Measurements from ENCODE around the gene DTX1. TPM values are rescaled to one million over a fixed set of nuclear protein-coding genes. Genes with fewer than 3 reads are reported as not detected.

The DTX1 gene
- total and polyA plus RNA-seq, 4 donors, result 2.1 to 33.2 (median 10.0) TPM

DNA sequence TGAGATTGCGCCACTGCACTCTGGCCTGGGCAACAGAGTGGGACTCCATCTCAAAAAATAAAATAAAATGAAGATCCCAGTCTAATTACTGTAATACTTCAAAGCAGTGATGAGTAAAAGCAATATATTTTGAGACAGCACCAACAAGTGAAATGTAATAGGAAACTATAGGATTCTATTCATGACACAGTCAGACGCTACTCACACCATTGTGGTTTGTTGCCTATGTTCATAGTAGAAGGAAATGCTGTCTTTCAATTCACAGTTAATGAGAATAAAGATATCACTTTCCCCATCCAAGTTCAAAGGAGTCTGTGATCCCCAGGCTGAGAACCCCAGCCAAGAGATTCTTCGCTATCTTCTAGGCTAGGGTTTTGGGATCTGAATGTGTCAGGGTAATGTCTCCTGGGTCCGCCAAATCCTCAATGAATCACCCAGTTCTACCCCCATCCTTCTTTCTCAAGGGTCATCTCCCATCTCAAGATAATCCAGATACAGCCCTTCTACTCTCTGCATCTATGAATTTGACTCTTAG lies 16.6 kb upstream of the DTX1 start:
- Histone ChIP-seq H3K4me1 (ENCODE audit: control insufficient read depth in 4 of 4, insufficient read depth in 4 of 4, low read length in 3 of 4) (peaks cover 0 to 5% (median 2%) of the 10 kb centered on the region in 4 donors), H3K9me3 (ENCODE audit: control insufficient read depth in 4 of 4, low read length in 3 of 4) (no peaks in the 10 kb centered on the region), H3K4me3 (ENCODE audit: low read depth in 1 of 3, low read length in 3 of 3) (no peak overlapping the region), H3K36me3 (ENCODE audit: control insufficient read depth in 4 of 4, insufficient read depth in 3 of 4, low read depth in 1 of 4, low read length in 3 of 4) (no peaks in the 10 kb centered on the region), H3K9ac (ENCODE audit: low read depth in 1 of 2, low read length in 2 of 2) (no peak overlapping the region), H3K27me3 (ENCODE audit: control insufficient read depth in 4 of 4, insufficient read depth in 4 of 4, low read length in 3 of 4) (no peaks in the 10 kb centered on the region), H3K27ac (ENCODE audit: low read depth in 1 of 2, low read length in 2 of 2) (no peak overlapping the region)
- TF ChIP-seq GABPA (IDR thresholded peaks at IDR 0.05 in 1 of 2, conservative IDR thresholded peaks at IDR 0.05 in 1 of 2) (no peak), FOXA1 (IDR thresholded peaks at IDR 0.05) (no peak), FOXA2 (IDR thresholded peaks at IDR 0.05) (no peak), HNF4G (IDR thresholded peaks at IDR 0.05) (no peak), SP1 (IDR thresholded peaks at IDR 0.05) (no peak)
- TF ChIP-seq, protein P1, sequence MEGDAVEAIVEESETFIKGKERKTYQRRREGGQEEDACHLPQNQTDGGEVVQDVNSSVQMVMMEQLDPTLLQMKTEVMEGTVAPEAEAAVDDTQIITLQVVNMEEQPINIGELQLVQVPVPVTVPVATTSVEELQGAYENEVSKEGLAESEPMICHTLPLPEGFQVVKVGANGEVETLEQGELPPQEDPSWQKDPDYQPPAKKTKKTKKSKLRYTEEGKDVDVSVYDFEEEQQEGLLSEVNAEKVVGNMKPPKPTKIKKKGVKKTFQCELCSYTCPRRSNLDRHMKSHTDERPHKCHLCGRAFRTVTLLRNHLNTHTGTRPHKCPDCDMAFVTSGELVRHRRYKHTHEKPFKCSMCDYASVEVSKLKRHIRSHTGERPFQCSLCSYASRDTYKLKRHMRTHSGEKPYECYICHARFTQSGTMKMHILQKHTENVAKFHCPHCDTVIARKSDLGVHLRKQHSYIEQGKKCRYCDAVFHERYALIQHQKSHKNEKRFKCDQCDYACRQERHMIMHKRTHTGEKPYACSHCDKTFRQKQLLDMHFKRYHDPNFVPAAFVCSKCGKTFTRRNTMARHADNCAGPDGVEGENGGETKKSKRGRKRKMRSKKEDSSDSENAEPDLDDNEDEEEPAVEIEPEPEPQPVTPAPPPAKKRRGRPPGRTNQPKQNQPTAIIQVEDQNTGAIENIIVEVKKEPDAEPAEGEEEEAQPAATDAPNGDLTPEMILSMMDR (IDR thresholded peaks at IDR 0.05; ENCODE audit: low read depth, low read length, missing input control), result no peak
- TF ChIP-seq, protein P2, sequence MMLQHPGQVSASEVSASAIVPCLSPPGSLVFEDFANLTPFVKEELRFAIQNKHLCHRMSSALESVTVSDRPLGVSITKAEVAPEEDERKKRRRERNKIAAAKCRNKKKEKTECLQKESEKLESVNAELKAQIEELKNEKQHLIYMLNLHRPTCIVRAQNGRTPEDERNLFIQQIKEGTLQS (IDR thresholded peaks at IDR 0.05), result no peak
- WGBS, result 84% methylated on average over 4 of the region's 4 CpGs
- no peak for DNase-seq (ENCODE audit: low spot score)

DNA sequence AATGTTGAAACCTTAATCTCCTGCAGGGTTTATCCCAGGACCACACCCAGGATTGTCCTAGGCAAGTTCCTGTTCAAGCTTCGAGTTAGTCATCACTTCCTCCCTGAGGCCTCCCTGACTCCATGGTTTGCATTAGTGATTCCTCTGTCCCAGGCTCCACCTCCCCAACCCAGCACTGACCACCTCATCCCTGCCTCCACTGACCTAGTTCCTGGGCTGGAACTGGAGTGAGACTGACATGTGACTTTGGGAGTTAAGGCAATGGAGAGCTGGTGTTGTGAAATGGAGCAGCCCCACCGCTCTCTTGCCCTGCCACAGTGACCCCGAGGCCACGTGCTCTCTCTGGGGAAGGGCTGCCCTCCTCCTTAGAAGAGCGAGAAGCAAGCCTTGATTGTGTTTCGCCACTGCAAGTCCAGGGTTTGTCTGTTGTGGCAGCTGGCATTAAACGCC lies 15.8 kb upstream of the DTX1 start:
- Histone ChIP-seq H3K4me1 (ENCODE audit: control insufficient read depth in 4 of 4, insufficient read depth in 4 of 4, low read length in 3 of 4) (peaks cover 0 to 5% (median 2%) of the 10 kb centered on the region in 4 donors), H3K4me3 (ENCODE audit: low read depth in 1 of 3, low read length in 3 of 3) (no peak overlapping the region), H3K27me3 (ENCODE audit: control insufficient read depth in 4 of 4, insufficient read depth in 4 of 4, low read length in 3 of 4) (no peaks in the 10 kb centered on the region), H3K9ac (ENCODE audit: low read depth in 1 of 2, low read length in 2 of 2) (no peak overlapping the region), H3K27ac (ENCODE audit: low read depth in 1 of 2, low read length in 2 of 2) (no peak overlapping the region), H3K36me3 (ENCODE audit: control insufficient read depth in 4 of 4, insufficient read depth in 3 of 4, low read depth in 1 of 4, low read length in 3 of 4) (no peaks in the 10 kb centered on the region), H3K9me3 (ENCODE audit: control insufficient read depth in 4 of 4, low read length in 3 of 4) (no peaks in the 10 kb centered on the region)
- WGBS, result 42% methylated on average over 7 of the region's 7 CpGs
- DNase-seq (ENCODE audit: low spot score), result no peak
- TF ChIP-seq HNF4A (conservative IDR thresholded peaks at IDR 0.05) (peak; percentile 32 to 47), SP1 (IDR thresholded peaks at IDR 0.05) (peak; percentile 34), JUND (IDR thresholded peaks at IDR 0.05) (no peak), GABPA (IDR thresholded peaks at IDR 0.05 in 1 of 2, conservative IDR thresholded peaks at IDR 0.05 in 1 of 2) (no peak), RXRA (IDR thresholded peaks at IDR 0.05) (peak; percentile 61 to 74)

DNA sequence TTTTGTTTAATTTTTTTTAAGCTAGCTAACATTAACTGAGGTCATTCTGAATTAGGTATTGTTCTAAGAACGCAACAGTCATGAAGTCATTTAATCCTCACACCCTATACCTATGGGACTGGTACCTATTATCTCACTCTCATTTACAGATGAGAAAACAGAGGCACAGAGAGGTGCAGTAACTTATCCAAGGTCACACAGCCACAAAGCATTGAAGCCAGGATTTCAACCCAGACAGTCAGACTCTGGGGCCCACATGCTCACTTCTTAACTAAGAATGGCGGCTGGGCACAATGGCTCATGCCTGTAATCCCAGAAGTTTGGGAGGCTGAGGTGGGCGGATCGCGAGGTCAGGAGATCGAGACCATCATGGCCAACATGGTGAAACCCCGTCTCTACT lies 15.0 kb upstream of the DTX1 start:
- Histone ChIP-seq H3K27ac (ENCODE audit: low read depth in 1 of 2, low read length in 2 of 2) (no peak overlapping the region), H3K4me1 (ENCODE audit: control insufficient read depth in 4 of 4, insufficient read depth in 4 of 4, low read length in 3 of 4) (peaks cover 0 to 5% (median 2%) of the 10 kb centered on the region in 4 donors), H3K9ac (ENCODE audit: low read depth in 1 of 2, low read length in 2 of 2) (no peak overlapping the region), H3K36me3 (ENCODE audit: control insufficient read depth in 4 of 4, insufficient read depth in 3 of 4, low read depth in 1 of 4, low read length in 3 of 4) (no peaks in the 10 kb centered on the region), H3K9me3 (ENCODE audit: control insufficient read depth in 4 of 4, low read length in 3 of 4) (no peaks in the 10 kb centered on the region), H3K27me3 (ENCODE audit: control insufficient read depth in 4 of 4, insufficient read depth in 4 of 4, low read length in 3 of 4) (no peaks in the 10 kb centered on the region), H3K4me3 (ENCODE audit: low read depth in 1 of 3, low read length in 3 of 3) (no peak overlapping the region)
- DNase-seq (ENCODE audit: low spot score), result no peak
- 85% methylated on average over 7 of the region's 7 CpGs for WGBS
- TF ChIP-seq, protein P2 (IDR thresholded peaks at IDR 0.05), result no peak
- TF ChIP-seq HNF4A (conservative IDR thresholded peaks at IDR 0.05) (no peak), NR2F2 (IDR thresholded peaks at IDR 0.05) (no peak), SP1 (IDR thresholded peaks at IDR 0.05) (no peak), EGR1 (IDR thresholded peaks at IDR 0.05; ENCODE audit: low read depth in 2 of 2) (no peak), YY1 (IDR thresholded peaks at IDR 0.05) (no peak), HNF4G (IDR thresholded peaks at IDR 0.05) (no peak), RXRA (IDR thresholded peaks at IDR 0.05) (no peak), FOXA2 (IDR thresholded peaks at IDR 0.05) (no peak), TAF1 (conservative IDR thresholded peaks at IDR 0.05) (no peak), RAD21 (IDR thresholded peaks at IDR 0.05) (no peak), FOXA1 (IDR thresholded peaks at IDR 0.05) (no peak)
- TF ChIP-seq, protein P1 (IDR thresholded peaks at IDR 0.05; ENCODE audit: low read depth, low read length, missing input control), result no peak
- TF ChIP-seq, protein P3, sequence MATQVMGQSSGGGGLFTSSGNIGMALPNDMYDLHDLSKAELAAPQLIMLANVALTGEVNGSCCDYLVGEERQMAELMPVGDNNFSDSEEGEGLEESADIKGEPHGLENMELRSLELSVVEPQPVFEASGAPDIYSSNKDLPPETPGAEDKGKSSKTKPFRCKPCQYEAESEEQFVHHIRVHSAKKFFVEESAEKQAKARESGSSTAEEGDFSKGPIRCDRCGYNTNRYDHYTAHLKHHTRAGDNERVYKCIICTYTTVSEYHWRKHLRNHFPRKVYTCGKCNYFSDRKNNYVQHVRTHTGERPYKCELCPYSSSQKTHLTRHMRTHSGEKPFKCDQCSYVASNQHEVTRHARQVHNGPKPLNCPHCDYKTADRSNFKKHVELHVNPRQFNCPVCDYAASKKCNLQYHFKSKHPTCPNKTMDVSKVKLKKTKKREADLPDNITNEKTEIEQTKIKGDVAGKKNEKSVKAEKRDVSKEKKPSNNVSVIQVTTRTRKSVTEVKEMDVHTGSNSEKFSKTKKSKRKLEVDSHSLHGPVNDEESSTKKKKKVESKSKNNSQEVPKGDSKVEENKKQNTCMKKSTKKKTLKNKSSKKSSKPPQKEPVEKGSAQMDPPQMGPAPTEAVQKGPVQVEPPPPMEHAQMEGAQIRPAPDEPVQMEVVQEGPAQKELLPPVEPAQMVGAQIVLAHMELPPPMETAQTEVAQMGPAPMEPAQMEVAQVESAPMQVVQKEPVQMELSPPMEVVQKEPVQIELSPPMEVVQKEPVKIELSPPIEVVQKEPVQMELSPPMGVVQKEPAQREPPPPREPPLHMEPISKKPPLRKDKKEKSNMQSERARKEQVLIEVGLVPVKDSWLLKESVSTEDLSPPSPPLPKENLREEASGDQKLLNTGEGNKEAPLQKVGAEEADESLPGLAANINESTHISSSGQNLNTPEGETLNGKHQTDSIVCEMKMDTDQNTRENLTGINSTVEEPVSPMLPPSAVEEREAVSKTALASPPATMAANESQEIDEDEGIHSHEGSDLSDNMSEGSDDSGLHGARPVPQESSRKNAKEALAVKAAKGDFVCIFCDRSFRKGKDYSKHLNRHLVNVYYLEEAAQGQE (IDR thresholded peaks at IDR 0.05), result no peak
- TF ChIP-seq, protein P4, sequence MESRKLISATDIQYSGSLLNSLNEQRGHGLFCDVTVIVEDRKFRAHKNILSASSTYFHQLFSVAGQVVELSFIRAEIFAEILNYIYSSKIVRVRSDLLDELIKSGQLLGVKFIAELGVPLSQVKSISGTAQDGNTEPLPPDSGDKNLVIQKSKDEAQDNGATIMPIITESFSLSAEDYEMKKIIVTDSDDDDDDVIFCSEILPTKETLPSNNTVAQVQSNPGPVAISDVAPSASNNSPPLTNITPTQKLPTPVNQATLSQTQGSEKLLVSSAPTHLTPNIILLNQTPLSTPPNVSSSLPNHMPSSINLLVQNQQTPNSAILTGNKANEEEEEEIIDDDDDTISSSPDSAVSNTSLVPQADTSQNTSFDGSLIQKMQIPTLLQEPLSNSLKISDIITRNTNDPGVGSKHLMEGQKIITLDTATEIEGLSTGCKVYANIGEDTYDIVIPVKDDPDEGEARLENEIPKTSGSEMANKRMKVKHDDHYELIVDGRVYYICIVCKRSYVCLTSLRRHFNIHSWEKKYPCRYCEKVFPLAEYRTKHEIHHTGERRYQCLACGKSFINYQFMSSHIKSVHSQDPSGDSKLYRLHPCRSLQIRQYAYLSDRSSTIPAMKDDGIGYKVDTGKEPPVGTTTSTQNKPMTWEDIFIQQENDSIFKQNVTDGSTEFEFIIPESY (IDR thresholded peaks at IDR 0.05), result no peak

Measured in liver (tissue), 9 donors.